CD4-positive, alpha-beta T cell treated with Interleukin-4 for 1 hour (primary cell): Measurements from ENCODE around the gene SFMBT2.
"Not testable (repeated sequence)": the region's sequence is repeated elsewhere in the genome, so short reads cannot be mapped to it uniquely, and the experiment has no call there.

ENCODE experiments used
- DNase-seq, 2 donors: peaks; one replicate each; pipeline ENCODE4 v3.0.0-alpha.2; 2020 to 2022

SFMBT2 gene

GRCh38 chr10:7317786-7318446 lies 92.9 kb downstream of the SFMBT2 start:
- no peak for DNase-seq

GRCh38 chr10:7316839-7317238 lies 94.0 kb downstream of the SFMBT2 start:
- no peak for DNase-seq

GRCh38 chr10:7315906-7316305 lies 94.9 kb downstream of the SFMBT2 start:
- no peak for DNase-seq

- no peak for DNase-seq
Observed at GRCh38 chr10:7314170-7314569, 96.7 kb downstream of the SFMBT2 start.

DNA sequence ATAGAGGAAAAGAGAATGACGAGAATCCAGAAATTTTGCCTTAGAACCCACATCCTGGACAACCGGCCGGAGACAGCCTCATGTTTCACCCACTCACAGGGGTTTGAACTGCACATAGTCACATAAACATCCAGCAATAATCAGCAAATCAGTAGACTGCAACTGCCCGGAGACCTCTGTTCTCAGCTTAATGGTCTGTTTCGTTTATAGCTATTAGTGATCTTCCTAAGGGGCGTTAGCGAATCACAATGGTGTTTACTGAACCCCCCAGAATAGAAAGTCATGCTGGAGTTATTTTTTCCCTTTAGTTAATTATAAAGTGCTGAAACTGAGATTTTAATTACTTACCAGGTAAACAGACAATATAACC lies 98.4 kb downstream of the SFMBT2 start:
- DNase-seq = no peak

DNA sequence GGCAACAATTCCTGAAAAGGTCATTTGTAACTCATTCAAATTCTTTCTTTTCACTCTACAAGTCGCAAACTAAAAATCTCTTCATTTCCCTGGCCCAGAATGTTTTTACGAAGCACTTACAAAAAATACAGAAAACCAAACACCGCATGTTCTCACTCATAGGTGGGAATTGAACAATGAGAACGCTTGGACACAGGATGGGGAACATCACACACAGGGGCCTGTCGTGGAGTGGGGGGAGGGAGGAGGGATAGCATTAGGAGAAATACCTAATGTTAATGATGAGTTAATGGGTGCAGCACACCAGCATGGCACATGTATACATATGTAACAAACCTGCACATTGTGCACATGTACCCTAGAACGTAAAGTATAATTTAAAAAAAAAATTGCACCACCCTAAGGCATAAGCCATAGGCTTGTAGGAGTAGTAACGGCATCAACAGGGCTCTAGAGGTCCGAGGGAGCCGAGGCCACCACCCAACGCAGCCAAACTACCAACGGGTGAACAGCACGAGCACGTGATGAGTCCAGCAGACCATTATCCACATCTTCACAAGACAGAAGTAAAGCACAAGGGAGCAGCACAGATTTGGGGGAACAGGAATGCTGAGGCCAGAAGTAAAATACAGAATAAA lies 98.9 kb downstream of the SFMBT2 start:
- not testable (repeated sequence) for DNase-seq

GRCh38 chr10:7311218-7311849 lies 99.5 kb downstream of the SFMBT2 start:
- no peak for DNase-seq

DNA sequence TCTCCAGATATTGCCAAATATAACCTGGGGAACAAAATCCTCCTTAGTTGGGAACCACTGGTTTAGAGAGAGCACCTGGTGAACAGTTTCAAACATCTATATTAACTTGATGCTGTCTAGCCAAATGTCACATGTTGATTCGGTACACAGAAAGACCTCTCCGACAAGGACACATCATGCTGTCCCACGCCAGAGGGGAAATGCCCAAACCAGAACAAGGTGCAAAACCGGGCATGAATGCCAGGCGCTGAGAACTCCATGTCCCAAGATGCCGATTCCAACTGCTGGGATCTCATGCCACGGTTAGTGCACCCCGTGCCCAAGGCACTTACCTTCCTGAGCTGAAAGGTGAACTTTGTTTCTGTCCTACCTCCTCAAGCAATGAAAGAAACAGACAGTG lies 100.8 kb downstream of the SFMBT2 start:
- DNase-seq = no peak

GRCh38 chr10:7308826-7309225 lies 102.0 kb downstream of the SFMBT2 start:
- DNase-seq = no peak

GRCh38 chr10:7306616-7307015 lies 104.2 kb downstream of the SFMBT2 start:
- no peak for DNase-seq

DNA sequence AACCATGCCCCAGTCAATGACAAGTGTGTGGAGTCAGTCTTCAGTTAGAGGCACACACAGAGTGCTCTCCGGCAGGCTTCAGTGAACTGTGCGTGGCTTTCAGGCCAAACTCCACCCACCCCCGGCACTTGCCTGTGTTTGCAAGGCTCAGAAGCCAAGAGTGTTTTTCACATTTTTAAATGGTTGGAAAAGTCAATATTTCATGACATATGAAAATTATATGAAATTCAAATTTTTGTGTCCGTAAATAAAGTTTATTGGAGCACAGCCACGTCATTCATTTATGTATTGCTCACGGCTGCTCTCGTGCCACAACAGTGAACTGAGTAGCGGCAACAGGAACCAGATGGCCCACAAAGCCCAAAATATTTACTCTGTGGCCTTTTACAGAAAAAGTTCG lies 104.7 kb downstream of the SFMBT2 start:
- no peak for DNase-seq

- DNase-seq = no peak
Observed at GRCh38 chr10:7305053-7305452, 105.8 kb downstream of the SFMBT2 start.

DNA sequence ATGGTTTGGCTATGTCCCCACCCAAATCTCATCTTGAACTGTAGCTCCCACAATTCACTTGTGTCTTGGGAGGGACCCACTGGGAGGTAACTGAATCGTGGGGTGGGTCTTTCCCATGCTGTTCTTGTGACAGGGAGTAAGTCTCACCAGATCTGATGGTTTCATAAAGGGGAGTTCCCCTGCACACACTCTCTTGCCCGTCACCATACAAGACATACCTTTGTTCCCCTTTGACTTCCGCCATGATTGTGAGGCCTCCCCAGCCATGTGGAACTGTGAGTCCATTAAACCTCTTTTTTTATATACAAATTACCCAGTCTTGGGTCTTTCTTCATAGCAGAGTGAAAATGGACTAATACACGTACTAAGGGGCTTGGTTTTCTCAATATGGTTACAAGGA lies 106.7 kb downstream of the SFMBT2 start:
- no peak for DNase-seq

DNA sequence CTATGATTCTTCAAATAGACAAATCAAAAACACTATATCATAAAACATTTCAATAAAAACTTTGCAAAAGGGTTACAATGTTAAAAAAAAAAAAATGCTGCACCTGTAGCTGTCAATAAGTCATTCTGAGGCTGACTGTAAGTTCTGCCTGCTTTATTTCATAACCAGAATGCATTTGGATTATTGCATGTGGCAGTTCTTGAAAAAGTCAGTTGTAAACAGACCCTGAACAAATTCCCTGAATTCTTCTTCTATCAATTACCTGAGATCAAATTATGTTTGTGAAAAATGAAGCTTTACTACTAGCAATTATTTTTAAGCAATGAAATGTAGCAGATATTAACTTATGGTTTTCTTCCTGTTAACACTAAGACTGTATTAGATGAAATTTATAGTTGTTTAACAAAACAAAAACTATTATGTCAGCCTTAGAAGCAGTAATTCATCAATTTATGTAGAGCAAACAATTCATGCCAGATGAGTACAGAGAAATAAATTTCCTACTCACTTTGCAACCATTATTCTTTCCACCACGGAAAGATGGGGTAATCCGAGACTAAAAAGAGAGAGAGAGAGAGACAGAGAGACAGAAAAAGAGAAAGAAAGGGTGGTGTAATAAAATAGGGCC lies 107.8 kb downstream of the SFMBT2 start:
- no peak for DNase-seq

DNA sequence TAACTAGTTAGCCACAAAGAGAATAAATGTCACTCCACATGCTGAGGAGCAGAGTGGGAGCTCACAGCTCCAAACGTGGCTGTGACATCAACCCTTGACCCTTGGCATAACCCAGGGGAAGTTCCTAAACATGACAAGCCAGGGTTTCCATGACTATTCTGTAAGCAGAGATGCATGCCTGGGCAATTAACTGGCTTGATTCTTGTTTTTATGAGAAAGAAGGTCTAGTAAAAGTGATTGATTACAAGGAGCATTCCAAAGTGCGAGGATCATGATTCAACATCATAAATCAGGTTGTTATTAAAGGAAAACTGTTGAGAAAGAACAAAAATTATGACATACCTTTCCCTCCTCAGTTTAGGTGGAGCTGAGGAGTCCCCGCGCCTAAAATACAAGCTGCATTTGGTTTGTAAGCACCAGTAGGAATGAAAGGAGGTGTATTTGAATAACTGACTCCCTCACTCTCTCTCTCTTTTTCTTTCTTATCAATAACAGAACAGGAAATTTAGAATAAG lies 108.4 kb downstream of the SFMBT2 start:
- DNase-seq = no peak

DNA sequence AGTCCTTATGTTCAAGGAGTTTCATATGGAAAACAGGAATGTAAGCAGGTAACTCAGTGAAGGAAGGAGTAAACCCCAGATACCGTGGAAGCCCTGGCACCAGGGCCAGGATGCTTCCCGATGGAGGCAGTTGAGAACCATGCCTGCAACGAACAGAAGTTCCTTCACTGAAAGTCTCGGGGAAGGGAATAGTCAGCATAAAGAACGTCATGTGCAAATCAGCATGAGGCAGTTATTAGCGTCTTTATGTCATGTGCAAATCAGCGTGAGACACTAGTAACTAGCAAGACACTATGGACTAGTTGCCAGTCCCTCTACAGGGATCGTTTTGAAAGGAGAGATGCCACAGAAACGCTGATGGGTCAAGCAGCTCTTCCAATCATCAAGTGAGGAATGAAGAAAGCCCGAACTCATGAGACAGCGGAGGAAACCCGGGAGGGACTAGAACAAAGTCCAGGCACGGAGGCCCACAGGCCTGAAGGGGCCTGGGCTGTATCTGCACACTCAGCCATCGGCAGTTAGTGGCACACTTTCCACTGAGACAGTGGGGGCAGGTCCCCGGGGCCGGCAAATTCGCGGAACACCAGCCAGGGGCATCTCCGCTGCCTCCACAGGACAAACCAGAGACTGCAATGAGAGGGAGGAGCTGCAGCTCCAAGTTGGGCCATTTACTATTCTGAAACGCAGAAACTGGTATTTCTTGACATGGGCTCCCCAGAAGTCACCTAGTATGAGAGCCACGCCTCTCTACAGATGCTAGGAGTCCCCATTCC lies 109.6 kb downstream of the SFMBT2 start:
- DNase-seq = no peak

- no peak for DNase-seq
Observed at GRCh38 chr10:7300384-7300971, 110.4 kb downstream of the SFMBT2 start.

GRCh38 chr10:7299601-7300325 lies 111.1 kb downstream of the SFMBT2 start:
- not testable (repeated sequence) for DNase-seq

DNA sequence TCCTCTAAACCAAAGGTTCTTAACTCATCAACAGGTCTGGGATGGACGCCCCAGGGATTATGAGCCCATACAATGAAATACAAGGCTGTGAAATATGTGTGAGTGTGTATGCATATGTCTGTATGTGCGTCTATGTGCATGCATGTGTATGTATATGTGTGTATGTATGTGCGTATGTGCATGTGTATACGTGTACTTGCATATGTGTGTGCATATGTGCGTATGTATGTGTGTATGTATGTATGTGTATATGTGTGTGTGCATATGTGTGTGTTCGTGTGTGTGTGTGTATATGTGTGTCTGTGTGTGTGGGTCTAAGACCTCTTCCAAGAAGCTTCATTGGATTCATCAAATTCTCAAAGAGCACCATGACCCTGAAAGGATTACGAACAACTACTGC lies 112.3 kb downstream of the SFMBT2 start:
- no peak for DNase-seq

DNA sequence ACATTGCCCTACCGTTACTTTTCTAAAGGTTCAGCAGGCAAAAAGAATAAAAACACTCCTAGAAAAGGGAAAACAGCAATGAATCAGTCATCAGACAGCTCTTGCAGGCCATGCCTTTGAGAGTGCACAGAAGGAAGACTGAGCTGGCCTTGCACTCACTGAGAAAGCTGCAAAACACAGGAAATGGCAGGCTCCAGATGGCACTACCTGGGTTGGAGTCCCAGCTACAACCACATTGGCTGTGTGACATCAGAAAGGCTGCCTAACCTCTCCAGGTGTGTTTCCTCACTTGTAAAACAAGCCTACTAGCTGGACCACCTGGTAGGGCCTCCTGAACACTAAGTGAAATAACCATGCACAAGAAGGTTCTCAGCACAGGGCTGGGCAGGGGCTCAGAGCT lies 113.7 kb downstream of the SFMBT2 start:
- no peak for DNase-seq

GRCh38 chr10:7296648-7297047 lies 114.2 kb downstream of the SFMBT2 start:
- no peak for DNase-seq

GRCh38 chr10:7296076-7296475 lies 114.8 kb downstream of the SFMBT2 start:
- DNase-seq = no peak
